Activated T-helper 2 cell treated with anti-CD3 and anti-CD28 coated beads, Interferon-gamma antibody, Interleukin-2, Interleukin-4, amounts not matched to agents 10 μg/mL and 5 μg/mL and 100 μg/mL, durations not matched to agents 14 hours and 24 hours and 36 hours (primary cell): ENCODE results near the gene ZNF112. TPM values are rescaled to one million over a fixed set of nuclear protein-coding genes. Genes with fewer than 3 reads are reported as not detected.

Experiments
- DNase-seq: peaks from one replicate; pipeline ENCODE4 v3.0.0; 2021; ENCODE audit warnings: low spot score
- H3K27ac Mint-ChIP-seq: one replicate; pipeline ENCODE4 v1.8.0; 2021; ENCODE audit warnings: mixed read lengths
- H3K27me3 Mint-ChIP-seq: one replicate; pipeline ENCODE4 v1.8.0; 2021; ENCODE audit warnings: low read depth, mixed read lengths
- H3K36me3 Mint-ChIP-seq: one replicate; pipeline ENCODE4 v1.8.0; 2021; ENCODE audit warnings: low read depth, mixed read lengths
- H3K4me1 Mint-ChIP-seq: one replicate; pipeline ENCODE4 v1.8.0; 2021; ENCODE audit warnings: low read depth, mixed read lengths
- H3K4me3 Mint-ChIP-seq: one replicate; pipeline ENCODE4 v1.8.0; 2021; ENCODE audit warnings: low read depth, mild to moderate bottlenecking, moderate library complexity, mixed read lengths
- H3K9me3 Mint-ChIP-seq: one replicate; pipeline ENCODE4 v1.8.0; 2021; ENCODE audit warnings: mixed read lengths
- intact Hi-C: fragments of 100-400 bp; cut with micrococcal nuclease; formaldehyde crosslinking; loops from one replicate; pipeline ENCODE4 v1.15.1; 2023
- total RNA-seq: library from RNA; stranded (reverse); gene quantifications from 2 replicates; pipeline ENCODE4 v1.2.3, GENCODE V29; 2022

Gene ZNF112
- total RNA-seq, 1 donor from 2014 or later, result not detected

GRCh38 chr19:44315883-44316282 is 40.6 kb downstream of the ZNF112 start:
- no peaks in the 10 kb centered on the region for H3K27me3 Mint-ChIP-seq
- DNase-seq, result no peak
- H3K4me1 Mint-ChIP-seq, result no peaks in the 10 kb centered on the region
- H3K4me3 Mint-ChIP-seq, result no peak overlapping the region
- intact Hi-C loops, result no loop called here
- H3K27ac Mint-ChIP-seq, result no peak overlapping the region
- no peaks in the 10 kb centered on the region for H3K36me3 Mint-ChIP-seq
- peaks cover 62% of the 10 kb centered on the region for H3K9me3 Mint-ChIP-seq

GRCh38 chr19:44313231-44313630 is 43.2 kb downstream of the ZNF112 start:
- DNase-seq, result no peak
- intact Hi-C loops, result no loop called here
- H3K9me3 Mint-ChIP-seq, result peaks cover 65% of the 10 kb centered on the region
- H3K36me3 Mint-ChIP-seq, result no peaks in the 10 kb centered on the region
- no peak overlapping the region for H3K4me3 Mint-ChIP-seq
- H3K27me3 Mint-ChIP-seq, result no peaks in the 10 kb centered on the region
- no peak overlapping the region for H3K27ac Mint-ChIP-seq
- H3K4me1 Mint-ChIP-seq, result no peaks in the 10 kb centered on the region

- intact Hi-C loops, result no loop called here
- no peak for DNase-seq
- H3K4me3 Mint-ChIP-seq, result no peak overlapping the region
- peaks cover 14% of the 10 kb centered on the region for H3K4me1 Mint-ChIP-seq
- peaks cover 38% of the 10 kb centered on the region for H3K9me3 Mint-ChIP-seq
- H3K27ac Mint-ChIP-seq, result no peak overlapping the region
- no peaks in the 10 kb centered on the region for H3K27me3 Mint-ChIP-seq
- H3K36me3 Mint-ChIP-seq, result peaks cover 5% of the 10 kb centered on the region
These were observed 48.5 kb downstream of the ZNF112 start for GRCh38 chr19:44308011-44308410.

- no peak for DNase-seq
- Mint-ChIP-seq H3K27me3 (no peaks in the 10 kb centered on the region), H3K4me1 (peaks cover 14% of the 10 kb centered on the region), H3K27ac (no peak overlapping the region), H3K9me3 (peaks cover 33% of the 10 kb centered on the region), H3K36me3 (peaks cover 14% of the 10 kb centered on the region), H3K4me3 (no peak overlapping the region)
- intact Hi-C loops, result no loop called here
These were observed 50.2 kb downstream of the ZNF112 start for GRCh38 chr19:44306283-44306682.

- peaks cover 32% of the 10 kb centered on the region for H3K9me3 Mint-ChIP-seq
- H3K27me3 Mint-ChIP-seq, result no peaks in the 10 kb centered on the region
- no peak for DNase-seq
- peaks cover 20% of the 10 kb centered on the region for H3K36me3 Mint-ChIP-seq
- H3K4me3 Mint-ChIP-seq, result no peak overlapping the region
- intact Hi-C loops, result loop anchor here (1.0 kb wide), 1 partner anchor 192 kb away; the partner anchor contains the start of gene ZNF225
- no peak overlapping the region for H3K27ac Mint-ChIP-seq
- H3K4me1 Mint-ChIP-seq, result peaks cover 14% of the 10 kb centered on the region
These were observed 51.0 kb downstream of the ZNF112 start for GRCh38 chr19:44305457-44305856.

- H3K4me1 Mint-ChIP-seq, result peaks cover 14% of the 10 kb centered on the region
- intact Hi-C loops, result loop anchor here (1.0 to 5.0 kb wide), 3 partner anchors 97 to 193 kb away; partner anchors contain the start of gene ZNF225
- peak within 1 kb of the TSS; percentile 88 for H3K4me3 Mint-ChIP-seq
- peaks cover 28% of the 10 kb centered on the region for H3K36me3 Mint-ChIP-seq
- no peak within 1 kb of the TSS for H3K27ac Mint-ChIP-seq
- peak; percentile 58 for DNase-seq
- no peaks in the 10 kb centered on the region for H3K27me3 Mint-ChIP-seq
- H3K9me3 Mint-ChIP-seq, result peaks cover 27% of the 10 kb centered on the region
These were observed 51.8 kb downstream of the ZNF112 start, which contains the start of gene ZNF235 for GRCh38 chr19:44304659-44305193. Gene ZNF235, minus strand, starts transcription at chr19:44305025. Its CDS starts 1,621 bp downstream, at chr19:44303404.

GRCh38 chr19:44303976-44304568 is 52.4 kb downstream of the ZNF112 start:
- Mint-ChIP-seq H3K27ac (no peak overlapping the region), H3K36me3 (peaks cover 34% of the 10 kb centered on the region), H3K4me1 (peaks cover 14% of the 10 kb centered on the region), H3K4me3 (peak overlapping the region; percentile 88), H3K9me3 (peaks cover 25% of the 10 kb centered on the region), H3K27me3 (no peaks in the 10 kb centered on the region)
- intact Hi-C loops, result loop anchor here (5.0 kb wide), 2 partner anchors 97 to 193 kb away; no protein-coding TSS in a partner anchor
- DNase-seq, result no peak

- intact Hi-C loops, result loop anchor here (5.0 kb wide), 2 partner anchors 96 to 194 kb away; no protein-coding TSS in a partner anchor
- Mint-ChIP-seq H3K4me3 (peak overlapping the region; percentile 42), H3K27ac (no peak overlapping the region), H3K4me1 (peaks cover 14% of the 10 kb centered on the region), H3K27me3 (no peaks in the 10 kb centered on the region), H3K9me3 (peaks cover 20% of the 10 kb centered on the region), H3K36me3 (peaks cover 42% of the 10 kb centered on the region)
- DNase-seq, result no peak
These were observed 53.2 kb downstream of the ZNF112 start for GRCh38 chr19:44303320-44303719.

GRCh38 chr19:44284968-44285367 is 71.5 kb downstream of the ZNF112 start:
- Mint-ChIP-seq H3K4me3 (no peak overlapping the region), H3K27me3 (no peaks in the 10 kb centered on the region), H3K27ac (no peak overlapping the region), H3K9me3 (peaks cover 71% of the 10 kb centered on the region), H3K4me1 (no peaks in the 10 kb centered on the region), H3K36me3 (peaks cover 32% of the 10 kb centered on the region)
- intact Hi-C loops, result no loop called here
- DNase-seq, result no peak

GRCh38 chr19:44282846-44283245 is 73.6 kb downstream of the ZNF112 start:
- Mint-ChIP-seq H3K4me1 (no peaks in the 10 kb centered on the region), H3K36me3 (peaks cover 11% of the 10 kb centered on the region), H3K27me3 (no peaks in the 10 kb centered on the region), H3K27ac (no peak overlapping the region), H3K4me3 (no peak overlapping the region), H3K9me3 (peaks cover 69% of the 10 kb centered on the region)
- DNase-seq, result no peak
- intact Hi-C loops, result no loop called here

- intact Hi-C loops, result no loop called here
- Mint-ChIP-seq H3K9me3 (peaks cover 67% of the 10 kb centered on the region), H3K36me3 (no peaks in the 10 kb centered on the region), H3K4me1 (no peaks in the 10 kb centered on the region), H3K27me3 (no peaks in the 10 kb centered on the region), H3K4me3 (no peak overlapping the region), H3K27ac (no peak overlapping the region)
- no peak for DNase-seq
These were observed 75.6 kb downstream of the ZNF112 start for GRCh38 chr19:44280916-44281315.

- no peak for DNase-seq
- H3K27me3 Mint-ChIP-seq, result no peaks in the 10 kb centered on the region
- peaks cover 80% of the 10 kb centered on the region for H3K9me3 Mint-ChIP-seq
- no peak overlapping the region for H3K27ac Mint-ChIP-seq
- H3K4me3 Mint-ChIP-seq, result no peak overlapping the region
- intact Hi-C loops, result no loop called here
- H3K36me3 Mint-ChIP-seq, result no peaks in the 10 kb centered on the region
- H3K4me1 Mint-ChIP-seq, result no peaks in the 10 kb centered on the region
These were observed 78.2 kb downstream of the ZNF112 start for GRCh38 chr19:44278181-44278690.

GRCh38 chr19:44277331-44277730 is 79.1 kb downstream of the ZNF112 start:
- Mint-ChIP-seq H3K36me3 (peaks cover 4% of the 10 kb centered on the region), H3K27ac (no peak overlapping the region), H3K9me3 (peaks cover 78% of the 10 kb centered on the region), H3K4me1 (no peaks in the 10 kb centered on the region), H3K4me3 (no peak overlapping the region), H3K27me3 (no peaks in the 10 kb centered on the region)
- intact Hi-C loops, result no loop called here
- no peak for DNase-seq
